ENCODE results near the gene MBNL2. TPM values are rescaled to one million over a fixed set of nuclear protein-coding genes. Genes with fewer than 3 reads are reported as not detected.
A peak's percentile ranks its signal among the peaks of the same experiment; 100 is the strongest.

Gene MBNL2
- total RNA-seq, 1 donor from 2014 or later, result 28.1 TPM

DNA sequence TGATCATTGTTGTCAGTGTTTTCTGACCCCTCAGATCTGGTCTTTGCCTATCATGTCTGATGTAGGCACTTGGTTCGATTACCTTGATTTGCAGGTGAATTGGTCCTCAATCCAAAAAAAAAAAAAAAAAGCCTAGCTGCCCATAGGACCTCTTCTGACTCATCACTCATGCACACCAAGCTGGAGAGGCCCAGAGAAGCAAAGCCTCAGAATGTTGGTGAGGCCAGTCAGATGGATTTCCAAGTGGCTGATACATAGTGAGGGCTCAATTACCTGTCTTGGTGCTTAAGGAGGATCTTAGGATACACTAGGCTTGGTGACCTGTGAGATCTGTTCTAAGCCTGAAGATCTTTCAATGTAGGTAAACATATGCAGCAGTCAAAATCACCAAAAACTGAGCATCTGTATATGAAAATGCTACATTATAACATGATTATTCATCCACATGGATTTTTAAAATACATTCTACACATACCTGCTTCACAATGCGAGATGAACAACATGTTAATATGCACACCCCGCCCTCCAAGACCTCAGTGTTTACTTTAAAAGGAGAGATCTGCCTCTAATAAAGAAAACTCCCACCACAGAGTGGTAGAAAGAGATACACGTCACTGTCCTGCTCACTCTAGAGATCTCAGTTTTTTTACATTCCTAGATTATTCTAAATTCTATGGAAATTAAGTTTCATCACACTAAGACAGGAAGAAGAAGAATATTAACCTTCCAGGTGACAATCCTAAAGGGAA, 132.0 kb downstream of the MBNL2 start:
- ATAC-seq, result no peak

DNA sequence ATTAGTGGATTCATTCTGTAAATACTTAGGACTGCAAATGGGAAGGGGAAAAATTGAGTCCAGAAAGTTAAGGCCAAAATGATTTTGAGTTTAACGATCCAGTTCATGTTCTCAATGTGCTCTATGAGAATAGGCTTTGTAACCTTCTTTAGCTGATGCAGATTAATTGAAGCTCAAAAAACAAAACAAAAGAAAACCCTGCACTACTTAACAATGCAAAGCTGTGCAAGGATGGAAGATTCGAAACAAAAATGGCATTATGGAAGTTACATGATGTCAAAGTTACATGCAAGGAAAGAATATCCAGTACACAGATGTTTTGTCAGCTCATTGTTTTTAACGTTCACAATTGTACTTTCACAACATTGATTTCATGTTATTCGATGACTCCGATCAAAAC, 132.7 kb downstream of the MBNL2 start:
- ATAC-seq, result no peak

GRCh38 chr13:97356592-97356991, 134.5 kb downstream of the MBNL2 start:
- ATAC-seq, result no peak

DNA sequence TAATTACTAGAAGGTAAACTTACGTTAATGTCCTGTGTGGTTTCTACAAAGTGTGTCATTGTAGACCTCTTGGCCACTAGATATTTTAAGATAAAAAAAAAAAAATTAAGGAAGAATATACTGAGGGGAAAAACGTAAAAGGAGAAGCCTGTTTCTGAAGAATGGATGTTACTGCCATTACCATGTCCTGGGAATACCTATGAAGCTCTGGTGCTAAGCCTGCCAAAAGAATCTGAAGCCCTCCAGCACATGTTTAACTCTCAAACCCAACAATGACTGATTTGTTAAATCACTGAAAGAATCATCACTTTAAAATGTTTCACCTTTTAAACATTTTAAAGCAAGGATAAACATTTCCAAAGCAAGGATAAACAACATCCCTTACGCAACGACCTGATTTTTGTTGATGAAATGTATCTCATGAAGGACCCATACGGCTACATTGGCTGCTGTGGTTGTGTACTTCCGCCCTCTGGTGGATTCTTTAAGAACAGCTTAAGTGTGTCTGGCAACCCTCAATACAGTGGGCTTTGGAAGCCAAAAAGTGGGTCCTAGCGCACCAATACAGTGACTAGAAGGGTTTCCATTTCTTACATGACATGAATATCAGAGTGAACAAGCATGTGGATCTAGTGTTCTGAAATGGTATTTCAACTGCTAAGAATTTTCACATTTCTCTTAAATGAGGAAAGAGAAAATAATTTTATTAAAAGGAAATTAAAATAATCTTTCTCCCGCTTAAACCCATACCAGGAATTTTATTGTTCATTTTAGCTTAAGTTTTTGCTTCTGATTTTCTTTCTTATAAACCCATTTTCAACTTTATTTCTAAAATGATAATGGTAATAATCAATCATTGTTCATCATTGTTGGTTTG, 137.3 kb downstream of the MBNL2 start:
- ATAC-seq, result peak; percentile 80

GRCh38 chr13:97360610-97361009, 138.5 kb downstream of the MBNL2 start:
- ATAC-seq, result no peak

GRCh38 chr13:97364031-97364430, 141.9 kb downstream of the MBNL2 start:
- ATAC-seq, result no peak

- no peak for ATAC-seq
Observed at GRCh38 chr13:97364827-97365226, 142.7 kb downstream of the MBNL2 start.

- no peak for ATAC-seq
Observed at GRCh38 chr13:97366172-97366688, 144.1 kb downstream of the MBNL2 start.

DNA sequence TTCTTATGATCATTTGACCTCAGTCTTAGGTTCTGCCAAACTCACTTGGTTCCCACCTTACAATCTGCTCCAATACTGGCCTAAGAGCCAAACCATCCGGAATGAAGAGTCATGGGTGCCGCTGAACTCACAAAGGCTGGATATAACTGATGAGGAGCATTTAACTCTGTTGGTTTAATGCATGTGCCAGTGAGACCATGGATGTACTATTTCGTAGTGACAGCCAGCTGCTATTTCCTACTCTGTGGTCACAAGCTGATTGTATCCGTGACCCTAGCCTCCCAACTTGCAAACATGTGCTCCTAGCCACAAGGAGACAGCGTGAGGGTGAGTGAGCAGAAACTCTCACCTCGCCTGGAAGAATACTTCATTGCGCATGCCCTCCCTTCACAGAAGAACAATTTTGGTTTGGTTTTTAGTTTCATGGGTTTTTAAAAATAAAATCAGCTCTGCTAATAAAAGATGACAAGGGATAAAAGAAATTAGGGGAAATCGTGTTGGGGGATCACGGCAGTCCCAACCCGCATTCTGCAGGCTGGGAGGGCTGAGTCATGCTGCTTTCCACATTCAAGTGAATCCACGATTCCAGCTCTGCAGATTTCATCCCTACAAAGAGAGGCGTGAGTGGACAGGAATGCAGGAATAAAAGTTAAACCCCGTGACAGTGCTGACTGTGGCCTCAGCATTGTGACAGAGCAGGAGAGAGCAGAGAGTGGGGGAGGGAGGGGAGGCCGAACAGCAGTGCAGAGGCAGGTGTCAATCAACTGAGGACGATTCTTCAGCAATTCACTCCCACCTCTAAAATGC, 145.1 kb downstream of the MBNL2 start:
- ATAC-seq, result peak; percentile 73

DNA sequence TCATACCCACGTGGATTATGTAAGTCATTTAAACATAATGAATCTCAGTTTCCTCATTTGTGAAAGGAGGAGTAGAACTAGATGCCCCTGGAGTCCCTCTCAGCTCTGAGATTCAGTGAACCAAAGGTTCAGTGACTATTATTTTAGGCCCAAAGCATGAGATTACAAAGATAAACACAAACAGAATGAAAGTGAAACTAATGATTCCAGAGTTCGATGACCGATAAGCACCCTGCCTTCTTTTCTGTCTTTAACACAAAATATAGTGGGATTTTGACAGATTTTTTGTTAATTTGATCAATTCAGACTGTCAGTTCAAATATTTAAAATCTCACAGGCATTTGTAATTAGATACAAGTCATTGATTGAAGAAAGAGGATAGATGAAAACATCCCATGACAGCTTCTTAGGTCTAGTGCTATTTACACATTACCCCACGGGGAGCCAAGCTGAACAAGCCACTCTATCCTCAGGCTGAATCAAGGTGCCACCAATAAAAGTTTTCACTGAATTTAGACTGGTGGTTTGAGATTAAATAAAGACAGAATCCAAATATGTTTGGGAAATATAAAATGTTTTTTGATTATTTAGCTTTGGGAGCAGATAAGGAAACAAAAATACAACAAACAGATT, 147.2 kb downstream of the MBNL2 start:
- ATAC-seq, result no peak

- no peak for ATAC-seq
Observed at GRCh38 chr13:97371486-97372109, 149.5 kb downstream of the MBNL2 start.

- no peak for ATAC-seq
Observed at GRCh38 chr13:97372936-97373335, 150.8 kb downstream of the MBNL2 start.

- ATAC-seq, result no peak
Observed at GRCh38 chr13:97373787-97374186, 151.7 kb downstream of the MBNL2 start.

DNA sequence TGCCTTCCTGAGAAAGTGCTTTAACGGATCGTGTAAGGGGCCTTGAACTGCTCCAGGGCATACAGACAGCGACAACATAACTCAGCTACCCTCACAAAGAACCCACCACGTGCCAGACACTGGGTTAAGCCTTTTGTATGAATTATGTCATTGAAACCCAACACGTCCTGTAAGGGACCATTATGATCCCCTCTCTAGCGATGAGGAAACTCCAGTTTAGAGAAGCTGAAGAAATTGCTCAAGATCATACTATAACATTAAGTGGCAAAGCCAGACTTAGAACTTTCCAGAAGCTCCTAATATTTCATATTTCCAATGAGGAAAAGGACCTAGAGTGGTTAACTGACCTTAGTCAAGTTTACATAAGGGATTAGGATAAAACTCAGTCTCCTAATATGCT, 154.8 kb downstream of the MBNL2 start:
- ATAC-seq, result no peak

- no peak for ATAC-seq
Observed at GRCh38 chr13:97379386-97379785, 157.3 kb downstream of the MBNL2 start.

GRCh38 chr13:97380696-97381095, 158.6 kb downstream of the MBNL2 start:
- no peak for ATAC-seq

DNA sequence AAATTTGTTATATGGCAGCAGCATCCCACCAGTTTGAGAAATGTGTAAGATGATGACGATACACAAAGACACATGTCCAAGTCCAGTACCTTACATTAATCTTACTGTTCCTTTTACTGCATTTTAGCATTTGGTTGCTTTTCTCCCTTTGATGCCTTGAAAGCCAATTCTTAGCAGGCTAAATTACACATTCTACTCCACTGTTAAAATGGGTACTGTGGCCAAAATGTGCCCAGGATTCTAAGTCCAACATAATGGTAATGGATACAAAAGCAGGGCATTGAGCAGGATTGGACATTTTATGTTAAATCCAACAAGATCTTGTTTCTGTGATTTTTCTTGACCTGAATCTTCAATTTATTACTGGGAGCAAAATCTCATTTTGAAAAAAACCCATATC, 159.1 kb downstream of the MBNL2 start:
- ATAC-seq, result no peak

- no peak for ATAC-seq
Observed at GRCh38 chr13:97382276-97382675, 160.1 kb downstream of the MBNL2 start.

DNA sequence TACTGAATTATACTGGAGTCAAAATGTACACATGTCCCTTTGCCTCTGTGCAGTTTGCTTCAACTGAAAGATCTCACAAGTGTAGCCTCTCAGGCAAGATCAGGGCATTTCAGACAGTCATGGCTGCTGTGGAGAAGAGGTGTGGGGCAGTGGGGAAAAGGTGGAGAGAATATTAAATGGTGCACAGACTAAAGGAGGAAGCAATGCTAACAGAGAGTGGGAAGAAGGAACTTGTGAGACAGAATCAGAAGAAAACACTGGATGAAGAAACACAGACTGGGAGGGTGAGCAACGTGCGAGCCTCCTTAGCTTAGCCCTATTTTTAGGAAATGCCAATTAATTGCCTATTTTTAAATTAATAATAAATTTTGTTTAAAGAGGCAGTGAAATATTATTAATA, 162.2 kb downstream of the MBNL2 start:
- ATAC-seq, result no peak

GRCh38 chr13:97385146-97385545, 163.0 kb downstream of the MBNL2 start:
- ATAC-seq, result no peak

DNA sequence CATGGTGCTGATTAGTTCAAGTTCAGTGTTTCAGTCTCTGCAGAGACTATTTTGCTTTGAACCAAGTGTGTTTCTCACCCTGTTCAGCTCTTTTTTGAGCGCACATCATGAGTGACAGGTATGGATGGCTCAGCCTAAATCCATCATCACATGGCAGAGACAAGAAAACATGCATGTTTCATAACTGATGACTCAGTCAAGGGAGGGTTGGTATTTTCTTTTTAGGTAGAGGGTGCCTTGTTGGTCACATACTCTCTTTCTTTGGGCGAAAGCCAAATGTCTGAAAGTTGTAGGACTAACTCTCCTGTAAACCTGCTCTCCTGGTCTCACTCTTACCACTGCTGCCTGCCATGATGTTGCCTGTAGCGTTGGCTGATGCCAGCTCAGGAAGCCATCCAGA, 163.7 kb downstream of the MBNL2 start:
- ATAC-seq, result peak; percentile 97

Measured in esophagus mucosa (tissue), 1 donor.